Retinal pigment epithelial cell (primary cell): ENCODE results near the gene ANO5.
"Not testable (repeated sequence)": the region's sequence is repeated elsewhere in the genome, so short reads cannot be mapped to it uniquely, and the experiment has no call there.

ENCODE experiments used
- DNase-seq: peaks from one replicate; pipeline ENCODE4 v3.0.0-alpha.2; 2010; ENCODE audit warnings: low read depth
- H3K4me3 ChIP-seq: 2 replicates; pipeline ENCODE4 v1.5.1; 2011; ENCODE audit warnings: mild to moderate bottlenecking, low read length, control low read depth, moderate library complexity
- CTCF ChIP-seq: conservative IDR thresholded peaks from 2 replicates; pipeline ENCODE4 v1.5.1; 2011; ENCODE audit warnings: low read depth, low read length, control low read depth, inconsistent platforms

The ANO5 gene

GRCh38 chr11:22234743-22235142, 41.9 kb downstream of the ANO5 start:
- no peak overlapping the region for H3K4me3 ChIP-seq
- no peak for TF ChIP-seq CTCF
- DNase-seq, result no peak

GRCh38 chr11:22244986-22245592, 52.2 kb downstream of the ANO5 start:
- peak; percentile 84 for TF ChIP-seq CTCF
- peak; percentile 6 for DNase-seq
- H3K4me3 ChIP-seq, result no peak overlapping the region

GRCh38 chr11:22246992-22247391, 54.1 kb downstream of the ANO5 start:
- no peak for DNase-seq
- TF ChIP-seq CTCF, result no peak
- no peak overlapping the region for H3K4me3 ChIP-seq

- no peak for DNase-seq
Measured at GRCh38 chr11:22249871-22250270, 57.0 kb downstream of the ANO5 start.

GRCh38 chr11:22256876-22257275, 64.0 kb downstream of the ANO5 start:
- TF ChIP-seq CTCF, result no peak
- DNase-seq, result no peak
- H3K4me3 ChIP-seq, result no peak overlapping the region

More at GRCh38 chr11:22249871-22250270, 57.0 kb downstream of the ANO5 start:
- TF ChIP-seq CTCF, result no peak
- no peak overlapping the region for H3K4me3 ChIP-seq

- DNase-seq, result no peak
- TF ChIP-seq CTCF, result no peak
- no peak overlapping the region for H3K4me3 ChIP-seq
Measured at GRCh38 chr11:22263613-22264012, 70.7 kb downstream of the ANO5 start.

- not testable (repeated sequence) for DNase-seq, H3K4me3 ChIP-seq
Measured at GRCh38 chr11:22268983-22269624, 76.2 kb downstream of the ANO5 start.

- DNase-seq, result no peak
- TF ChIP-seq CTCF, result no peak
- H3K4me3 ChIP-seq, result no peak overlapping the region
Measured at GRCh38 chr11:22273781-22274180, 80.9 kb downstream of the ANO5 start.
